Suppressor macrophage (primary cell): Measurements from ENCODE around the gene PASD1.

ENCODE experiments used
- DNase-seq, 4 experiments: peaks; one replicate each; pipeline ENCODE4 v3.0.0-alpha.2; 2020 to 2022

Gene PASD1

GRCh38 chrX:151702741-151703340 lies 139.4 kb downstream of the PASD1 start:
- no peak for DNase-seq

- DNase-seq = no peak
Observed at GRCh38 chrX:151703487-151703886, 140.0 kb downstream of the PASD1 start.

- DNase-seq = no peak
Observed at GRCh38 chrX:151704041-151704663, 140.7 kb downstream of the PASD1 start.

GRCh38 chrX:151708821-151709220 lies 145.3 kb downstream of the PASD1 start:
- DNase-seq = no peak

- DNase-seq = no peak
Observed at GRCh38 chrX:151710457-151710856, 147.0 kb downstream of the PASD1 start.

DNA sequence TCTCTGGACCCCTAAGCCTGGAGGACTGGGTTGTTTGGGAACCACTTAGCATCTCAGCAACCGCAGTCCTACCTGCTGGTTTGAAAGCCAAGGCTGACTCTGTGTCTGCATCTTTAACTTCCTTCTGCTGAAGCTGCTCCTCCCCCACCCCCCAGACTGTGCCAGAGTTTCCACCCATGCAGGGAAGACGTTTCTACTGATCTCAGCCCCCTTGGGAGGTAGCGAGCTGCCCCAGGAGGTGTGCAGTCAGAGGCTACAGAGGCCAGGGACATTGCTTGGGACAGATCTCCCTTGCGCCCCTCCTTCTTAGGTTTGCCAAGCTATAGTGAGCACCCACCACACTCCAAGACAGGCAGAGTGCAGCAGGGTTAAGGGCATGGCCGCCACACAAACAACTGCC lies 147.7 kb downstream of the PASD1 start:
- DNase-seq = no peak

DNA sequence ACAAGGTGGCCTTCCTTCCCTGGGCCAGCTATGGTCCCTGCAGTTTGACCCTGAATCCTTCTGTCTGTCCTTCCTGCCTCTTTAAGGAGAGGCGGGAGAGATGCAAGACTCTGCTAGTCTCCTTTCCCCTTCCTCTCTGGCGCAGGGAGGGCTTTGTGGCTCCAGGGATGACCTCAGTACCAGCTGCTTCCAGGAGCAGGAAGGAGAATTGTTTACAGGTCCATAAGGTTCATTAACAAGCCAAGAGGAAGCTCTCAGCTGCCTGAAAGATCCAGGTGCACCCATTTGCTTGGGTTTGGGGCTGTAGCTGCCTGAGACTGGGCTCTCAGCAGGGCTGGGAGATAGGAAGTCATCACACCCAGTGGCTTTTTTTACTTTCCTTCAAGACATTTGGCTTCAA lies 148.3 kb downstream of the PASD1 start:
- no peak for DNase-seq

- no peak for DNase-seq
Observed at GRCh38 chrX:151712253-151712652, 148.8 kb downstream of the PASD1 start.

DNA sequence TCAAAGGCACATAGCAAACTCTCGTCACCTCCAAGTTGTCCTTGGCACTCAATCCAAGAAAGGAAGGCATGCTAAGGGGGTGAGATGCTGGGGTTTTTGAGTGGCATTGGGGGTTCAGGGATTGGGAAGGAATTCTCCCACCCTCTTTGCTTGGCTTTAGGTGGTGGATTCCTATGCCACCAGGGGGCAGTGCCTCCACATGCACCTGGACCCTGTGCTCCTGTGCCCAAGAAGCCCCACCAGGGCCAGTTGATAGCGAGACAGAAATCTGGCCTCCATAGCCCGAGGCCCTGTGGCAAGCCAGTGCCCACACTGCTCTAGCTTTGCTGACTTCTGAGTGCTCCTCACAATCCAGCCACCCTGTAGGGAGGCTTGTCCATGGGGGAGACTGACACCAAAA lies 150.4 kb downstream of the PASD1 start:
- DNase-seq = peak; percentile 1 to 54 (median 22)

DNA sequence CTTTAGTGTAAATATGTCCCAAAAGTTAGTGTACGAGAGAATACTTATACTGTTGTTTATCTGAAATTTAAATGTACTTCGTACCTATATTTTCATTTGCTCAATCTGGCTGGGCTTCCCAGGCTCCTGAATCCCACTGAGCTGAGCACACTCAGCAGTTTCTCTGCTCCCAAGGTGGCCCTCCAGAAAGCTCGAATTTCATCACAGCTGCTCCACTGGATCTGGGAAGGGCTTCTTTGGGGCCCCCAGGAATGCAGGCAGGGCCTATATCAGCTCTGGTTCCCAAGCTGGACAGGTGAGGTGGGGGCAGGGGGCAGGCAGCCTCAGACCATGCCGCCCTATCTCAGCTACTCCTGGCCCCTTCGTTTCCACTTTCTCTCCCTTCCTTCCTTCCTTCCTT lies 150.9 kb downstream of the PASD1 start:
- DNase-seq = no peak

GRCh38 chrX:151715752-151716151 lies 152.3 kb downstream of the PASD1 start, which contains the start of gene FATE1:
TSS of gene FATE1 (plus strand) at chrX:151716035. CDS start at chrX:151716120, 85 bp downstream.
- DNase-seq = no peak

GRCh38 chrX:151722241-151722846 lies 158.9 kb downstream of the PASD1 start:
- DNase-seq = no peak

- no peak for DNase-seq
Observed at GRCh38 chrX:151723156-151723760, 159.8 kb downstream of the PASD1 start.

DNA sequence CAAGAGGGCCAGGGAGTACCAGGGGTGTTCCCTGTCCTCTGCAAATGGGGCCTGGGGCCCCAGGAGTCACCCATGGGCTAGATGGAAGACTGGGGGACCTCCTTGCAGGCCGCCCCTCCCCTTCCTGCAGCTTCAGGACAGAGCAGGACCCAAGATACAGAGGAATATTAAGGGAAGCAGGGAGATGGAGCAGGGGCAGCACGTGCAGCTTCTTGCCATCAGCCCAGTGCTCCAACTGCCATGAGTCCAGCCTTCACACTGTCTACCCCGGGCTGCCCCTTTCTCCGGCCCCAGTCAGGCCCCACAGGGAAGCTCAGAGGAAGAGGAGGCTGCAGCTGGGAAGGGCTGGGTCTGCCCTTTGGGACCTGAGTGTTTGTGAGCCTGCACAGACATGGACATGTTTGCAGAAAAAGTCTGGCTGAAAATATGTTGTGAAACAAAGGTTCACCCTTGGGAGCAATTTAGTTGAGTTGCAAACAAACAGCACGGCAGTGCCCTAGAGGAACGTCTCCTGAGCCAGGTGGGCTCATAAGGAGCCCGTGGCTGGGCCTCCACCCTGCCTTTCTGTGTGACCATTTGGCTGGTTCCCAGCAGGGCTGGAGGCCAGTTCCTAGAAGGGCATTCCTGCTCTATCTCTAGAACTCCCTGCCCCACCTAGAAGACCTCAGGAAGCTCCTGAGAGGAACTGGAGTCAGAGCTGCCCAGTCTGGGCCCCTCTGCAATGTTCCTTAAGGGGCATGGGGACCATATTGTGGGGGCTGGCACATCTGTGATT lies 161.3 kb downstream of the PASD1 start:
- no peak for DNase-seq

- DNase-seq = peak; percentile 5 to 31 (median 26)
Observed at GRCh38 chrX:151725338-151725614, 161.8 kb downstream of the PASD1 start.
